ENCODE data around the gene CRTAC1.

The CRTAC1 gene

DNA sequence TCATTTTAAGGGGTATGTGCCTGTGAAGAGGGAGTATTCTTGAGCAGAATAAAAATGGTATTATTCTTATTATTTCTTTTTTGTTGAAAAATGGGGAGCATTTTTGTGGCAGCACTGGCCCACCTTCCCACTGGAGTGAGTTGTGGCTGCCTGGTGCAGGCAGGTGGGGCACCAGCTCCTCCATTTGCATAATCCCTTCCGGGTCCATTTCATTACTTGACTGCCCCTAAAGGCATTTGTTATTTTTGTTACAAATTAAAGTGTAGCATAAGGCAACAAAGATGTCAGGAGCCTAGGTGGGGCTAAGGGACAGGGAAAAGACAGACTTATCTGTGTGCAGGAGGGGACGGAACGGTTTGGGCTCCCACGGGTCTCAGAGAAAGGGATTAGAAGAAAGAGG, 154.0 kb downstream of the CRTAC1 start:
- Mint-ChIP-seq H3K4me1 (no peaks in the 10 kb centered on the region), H3K27me3 (no peaks in the 10 kb centered on the region), H3K9me3 (no peaks in the 10 kb centered on the region), H3K36me3 (ENCODE audit: low read depth) (no peaks in the 10 kb centered on the region), H3K27ac (no peak overlapping the region), H3K4me3 (no peak overlapping the region)
- ATAC-seq (no peak), DNase-seq (no peak)

DNA sequence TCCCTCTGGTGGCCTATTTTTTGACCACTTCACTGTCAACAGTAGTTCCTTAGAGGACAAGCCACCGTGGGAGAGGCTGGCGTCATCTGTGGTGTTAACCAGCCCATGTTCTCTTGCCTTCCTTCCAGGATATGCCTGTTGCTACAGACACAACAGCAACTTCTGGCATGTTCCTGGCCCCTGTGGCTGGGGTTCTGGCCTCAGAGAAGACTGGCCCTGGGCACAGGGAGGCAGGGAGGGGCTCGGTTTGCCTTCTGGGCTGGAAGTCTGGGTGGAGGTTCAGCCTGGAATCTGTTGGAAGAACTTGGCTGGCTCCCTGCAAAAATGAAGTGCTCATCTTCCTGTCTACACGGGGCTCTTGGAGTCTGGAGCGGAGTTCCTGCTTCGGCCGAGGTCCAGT, 155.0 kb downstream of the CRTAC1 start:
- Mint-ChIP-seq H3K4me3 (no peak overlapping the region), H3K27me3 (no peaks in the 10 kb centered on the region), H3K36me3 (ENCODE audit: low read depth) (no peaks in the 10 kb centered on the region), H3K4me1 (no peaks in the 10 kb centered on the region), H3K9me3 (no peaks in the 10 kb centered on the region), H3K27ac (no peak overlapping the region)
- no peak for DNase-seq
- ATAC-seq = no peak

DNA sequence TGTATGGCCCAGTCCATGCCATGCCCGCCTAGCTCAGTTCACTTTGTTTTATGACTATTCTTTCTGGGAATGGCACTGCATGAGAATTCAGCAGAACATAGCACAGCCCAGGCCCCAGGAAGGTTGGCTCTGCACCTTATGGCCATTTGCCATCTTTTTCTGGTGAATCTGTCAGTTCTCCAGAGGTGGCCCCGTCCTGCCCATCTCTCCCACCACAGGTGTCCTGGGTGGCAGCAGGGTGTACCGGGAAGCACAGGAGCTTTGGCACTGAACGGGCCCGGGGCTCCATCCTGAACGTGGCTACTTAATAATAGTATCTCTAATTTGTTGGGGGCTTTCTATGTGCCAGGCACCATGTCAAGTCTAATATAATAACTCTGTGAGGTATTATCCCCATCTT, 156.1 kb downstream of the CRTAC1 start:
- no peak overlapping the region for H3K27ac Mint-ChIP-seq
- H3K4me3 Mint-ChIP-seq = no peak overlapping the region
- H3K36me3 Mint-ChIP-seq (ENCODE audit: low read depth) = no peaks in the 10 kb centered on the region
- no peak for DNase-seq
- H3K4me1 Mint-ChIP-seq = peaks cover 5% of the 10 kb centered on the region
- H3K27me3 Mint-ChIP-seq = no peaks in the 10 kb centered on the region
- no peak for ATAC-seq
- no peaks in the 10 kb centered on the region for H3K9me3 Mint-ChIP-seq

DNA sequence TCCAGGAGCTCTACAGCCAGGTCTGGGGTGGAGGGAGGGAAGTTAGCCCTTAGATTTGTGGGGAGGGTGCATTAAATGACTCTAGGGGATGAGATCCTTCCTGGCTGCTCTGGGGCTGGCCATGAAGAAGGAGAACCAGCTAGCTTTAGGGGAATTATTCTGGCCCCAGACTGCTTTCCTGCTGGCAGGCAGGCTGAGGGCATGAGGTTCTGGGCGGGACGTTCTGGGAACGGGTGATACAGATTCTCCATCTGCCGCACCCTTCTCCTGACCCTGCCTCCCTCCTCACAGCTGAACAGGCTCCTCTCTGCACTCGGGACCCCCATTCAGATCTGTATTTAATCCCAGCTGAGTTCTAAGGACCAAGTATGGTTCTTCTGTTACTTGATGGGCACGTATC, 156.9 kb downstream of the CRTAC1 start:
- no peak for DNase-seq
- Mint-ChIP-seq H3K4me1 (peaks cover 12% of the 10 kb centered on the region), H3K27ac (no peak overlapping the region), H3K9me3 (no peaks in the 10 kb centered on the region), H3K36me3 (ENCODE audit: low read depth) (no peaks in the 10 kb centered on the region), H3K4me3 (no peak overlapping the region), H3K27me3 (no peaks in the 10 kb centered on the region)
- ATAC-seq = no peak

DNA sequence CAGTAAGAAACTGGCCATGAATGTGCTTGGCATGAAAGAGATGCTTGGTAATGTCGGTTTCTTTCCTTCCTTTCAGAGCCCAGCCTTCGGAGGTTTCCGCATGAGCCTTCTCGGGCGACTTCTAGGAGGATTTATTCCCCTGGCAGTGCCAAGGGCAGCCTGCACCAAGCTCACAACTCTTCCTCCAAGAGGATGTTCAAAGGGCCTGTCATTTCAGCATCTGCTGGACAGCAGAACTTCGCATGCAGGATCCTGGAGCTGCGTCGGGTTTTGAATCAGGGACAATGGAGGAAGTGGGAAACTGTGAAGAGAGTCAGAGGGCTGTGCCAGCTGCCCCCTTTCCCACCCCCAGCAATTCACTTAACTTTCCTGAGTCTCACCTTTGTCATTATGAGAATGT, 159.4 kb downstream of the CRTAC1 start:
- Mint-ChIP-seq H3K4me1 (peaks cover 12% of the 10 kb centered on the region), H3K9me3 (no peaks in the 10 kb centered on the region), H3K27ac (no peak overlapping the region), H3K27me3 (no peaks in the 10 kb centered on the region), H3K36me3 (ENCODE audit: low read depth) (no peaks in the 10 kb centered on the region), H3K4me3 (no peak overlapping the region)
- ATAC-seq (no peak), DNase-seq (no peak)

DNA sequence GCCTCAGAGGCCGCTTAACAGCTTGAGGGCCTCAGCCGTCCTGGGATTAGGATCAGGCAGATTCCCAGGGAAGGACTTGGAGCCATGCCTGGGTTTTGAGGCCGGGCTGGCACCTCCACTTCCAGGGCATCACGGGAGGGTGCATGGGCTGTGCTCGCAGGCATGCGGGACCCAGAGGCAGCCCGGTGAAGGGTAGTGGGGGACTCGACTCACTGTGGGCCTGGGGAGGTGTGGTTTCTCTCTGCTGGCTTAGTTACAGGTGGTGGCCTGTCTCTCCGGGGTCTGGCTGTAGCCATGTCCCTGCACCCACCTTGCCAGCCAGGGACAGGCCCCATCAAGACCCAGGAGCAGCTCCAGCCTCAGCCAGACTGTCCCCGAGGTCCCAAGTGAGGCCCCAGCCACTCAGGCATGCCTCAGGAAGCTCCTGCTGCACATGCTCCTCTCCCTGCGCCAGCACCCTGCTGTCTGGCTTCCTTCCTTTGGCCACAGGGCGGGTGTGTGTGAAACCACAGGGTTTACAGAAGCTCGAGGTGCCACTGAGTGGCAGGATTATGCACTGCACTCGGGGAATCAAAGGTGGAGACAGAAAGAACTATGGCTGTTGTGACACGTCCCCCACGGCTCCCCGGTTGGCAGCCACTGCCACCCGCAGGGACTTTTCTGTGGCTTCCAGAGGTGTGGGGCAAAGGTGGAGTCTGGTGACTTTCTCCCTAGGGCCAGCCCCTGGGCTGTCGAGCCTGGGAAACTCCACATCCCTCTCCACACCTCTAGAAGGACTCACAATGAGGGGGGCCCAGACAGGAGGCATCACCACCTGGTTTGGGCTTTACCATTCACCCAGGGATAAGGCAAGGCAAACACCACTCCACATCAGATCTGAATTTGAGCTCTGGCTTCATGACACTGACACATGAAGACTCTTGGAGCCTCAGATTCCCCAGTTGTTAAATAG, 161.1 kb downstream of the CRTAC1 start:
- peaks cover 12% of the 10 kb centered on the region for H3K4me1 Mint-ChIP-seq
- DNase-seq = peak; percentile 80
- H3K27ac Mint-ChIP-seq = peak overlapping the region; percentile 52
- H3K9me3 Mint-ChIP-seq = no peaks in the 10 kb centered on the region
- no peak overlapping the region for H3K4me3 Mint-ChIP-seq
- peak; percentile 99 for ATAC-seq
- H3K27me3 Mint-ChIP-seq = no peaks in the 10 kb centered on the region
- no peaks in the 10 kb centered on the region for H3K36me3 Mint-ChIP-seq (ENCODE audit: low read depth)

DNA sequence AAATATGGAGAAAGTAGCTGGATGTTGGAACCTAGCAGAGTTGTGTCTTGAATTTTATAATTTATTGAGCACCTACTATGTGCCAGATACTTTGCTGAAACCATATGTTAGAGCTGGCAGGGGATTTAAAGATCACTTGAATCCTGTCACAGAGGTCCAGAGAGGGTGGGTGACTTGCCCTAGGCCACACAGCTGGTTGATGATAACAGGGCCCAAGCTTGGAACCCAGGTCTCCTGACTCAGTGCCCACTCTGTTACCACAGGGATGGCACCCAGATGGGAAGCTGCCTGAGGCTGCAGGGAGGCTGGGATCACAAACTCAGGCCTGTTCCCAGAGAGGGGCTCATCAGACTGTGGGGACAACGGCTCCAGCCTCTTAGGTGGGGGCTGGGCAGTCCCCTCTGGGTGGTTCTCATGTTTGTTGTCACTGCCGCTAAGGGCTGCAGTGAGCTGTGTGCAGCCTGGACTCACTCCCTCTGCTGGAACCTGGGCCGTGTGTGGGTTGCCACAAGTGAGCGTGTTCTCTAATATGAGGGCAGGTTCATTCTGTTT, 162.2 kb downstream of the CRTAC1 start:
- H3K27me3 Mint-ChIP-seq = no peaks in the 10 kb centered on the region
- ATAC-seq = no peak
- no peak for DNase-seq
- H3K4me3 Mint-ChIP-seq = no peak overlapping the region
- no peaks in the 10 kb centered on the region for H3K9me3 Mint-ChIP-seq
- no peak overlapping the region for H3K27ac Mint-ChIP-seq
- H3K36me3 Mint-ChIP-seq (ENCODE audit: low read depth) = no peaks in the 10 kb centered on the region
- peaks cover 12% of the 10 kb centered on the region for H3K4me1 Mint-ChIP-seq

DNA sequence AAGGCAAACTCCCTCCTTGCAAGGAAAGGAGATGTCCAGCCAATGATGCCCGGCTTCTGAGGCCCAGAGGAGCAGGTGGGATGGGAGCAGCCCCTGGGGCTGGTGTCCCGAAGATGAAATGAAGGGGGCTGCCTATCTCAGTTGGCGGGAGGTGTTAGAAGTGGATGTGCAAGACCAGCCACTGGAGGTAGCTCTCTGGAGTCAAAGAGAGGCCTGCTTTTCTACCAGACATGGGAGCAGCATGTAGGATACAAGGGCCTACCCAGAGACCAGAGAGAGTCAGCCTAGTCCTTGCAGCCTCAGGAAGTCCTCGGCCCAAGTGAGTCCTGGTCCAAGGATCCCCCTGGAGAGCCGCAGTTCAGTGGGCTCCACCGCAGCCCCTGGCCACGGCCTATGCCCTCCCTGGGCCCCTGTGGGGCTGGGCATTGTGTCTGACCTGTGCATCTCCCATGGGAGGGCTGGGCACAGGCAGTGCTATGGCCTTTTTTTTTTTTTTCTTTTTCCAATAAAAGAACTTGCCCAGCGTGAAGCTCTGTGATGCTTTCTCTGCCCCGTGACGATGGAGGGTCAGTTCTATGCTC, 163.1 kb downstream of the CRTAC1 start:
- no peaks in the 10 kb centered on the region for H3K9me3 Mint-ChIP-seq
- ATAC-seq (no peak), DNase-seq (no peak)
- H3K36me3 Mint-ChIP-seq (ENCODE audit: low read depth) = no peaks in the 10 kb centered on the region
- H3K4me1 Mint-ChIP-seq = peaks cover 12% of the 10 kb centered on the region
- H3K4me3 Mint-ChIP-seq = no peak overlapping the region
- no peak overlapping the region for H3K27ac Mint-ChIP-seq
- no peaks in the 10 kb centered on the region for H3K27me3 Mint-ChIP-seq

DNA sequence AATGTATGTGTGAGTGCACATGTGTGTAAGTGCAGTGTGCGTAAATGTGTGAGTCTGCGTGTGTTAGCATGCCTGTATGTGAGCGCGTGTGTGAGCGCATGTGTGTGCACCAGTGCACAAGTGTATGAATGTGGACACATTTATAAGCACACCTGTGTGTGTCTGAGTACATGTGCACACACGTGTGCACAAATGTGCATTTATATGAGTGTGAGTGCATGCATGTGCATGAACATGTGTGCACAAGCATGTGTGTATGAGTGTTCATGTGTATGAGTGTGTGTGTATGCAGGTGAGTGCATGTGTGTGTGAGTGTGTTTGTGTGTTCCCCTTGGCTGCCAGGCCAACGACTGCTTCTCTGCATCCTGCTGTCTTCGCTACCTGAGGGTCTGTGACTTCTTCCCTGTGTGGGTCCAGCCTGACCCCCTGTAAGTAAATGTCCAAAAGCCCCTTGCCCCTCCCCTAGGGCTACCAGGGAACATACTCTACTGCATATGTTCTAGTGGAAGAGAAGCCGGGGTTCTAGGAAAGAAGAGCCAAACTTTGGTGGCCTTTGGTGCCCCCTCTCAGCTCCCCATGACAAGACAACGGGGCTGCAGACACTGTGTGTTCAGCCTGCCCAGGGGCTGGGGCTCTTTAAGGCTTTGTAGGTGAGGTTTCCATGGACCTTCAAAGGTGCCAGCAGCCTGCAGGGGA, 163.7 kb downstream of the CRTAC1 start:
- Mint-ChIP-seq H3K27me3 (no peaks in the 10 kb centered on the region), H3K36me3 (ENCODE audit: low read depth) (no peaks in the 10 kb centered on the region), H3K4me1 (peaks cover 12% of the 10 kb centered on the region), H3K27ac (no peak overlapping the region), H3K4me3 (no peak overlapping the region), H3K9me3 (no peaks in the 10 kb centered on the region)
- ATAC-seq (no peak), DNase-seq (no peak)

DNA sequence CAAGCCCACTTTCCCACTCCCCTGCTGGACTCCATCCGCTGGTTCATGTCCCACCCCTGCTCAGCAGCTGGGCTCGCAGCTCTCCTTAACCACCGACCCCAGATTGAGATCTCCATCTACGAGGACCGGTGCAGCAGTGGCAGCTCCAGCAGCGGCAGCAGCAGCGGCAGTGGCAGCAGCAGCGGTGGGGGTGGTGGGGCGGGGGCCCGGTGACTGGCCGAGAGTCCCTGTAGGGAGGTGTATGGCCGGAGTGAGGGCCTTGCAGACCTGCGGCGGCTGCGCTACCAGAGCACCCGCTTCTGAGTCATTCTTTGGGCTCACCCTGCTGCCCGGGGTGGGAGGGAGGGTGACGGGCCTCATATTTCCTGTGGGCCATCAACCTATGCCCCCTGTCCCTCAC, 164.9 kb downstream of the CRTAC1 start:
- ATAC-seq (no peak), DNase-seq (no peak)
- no peaks in the 10 kb centered on the region for H3K36me3 Mint-ChIP-seq (ENCODE audit: low read depth)
- H3K9me3 Mint-ChIP-seq = no peaks in the 10 kb centered on the region
- no peaks in the 10 kb centered on the region for H3K27me3 Mint-ChIP-seq
- no peak overlapping the region for H3K4me3 Mint-ChIP-seq
- H3K27ac Mint-ChIP-seq = no peak overlapping the region
- peaks cover 12% of the 10 kb centered on the region for H3K4me1 Mint-ChIP-seq

DNA sequence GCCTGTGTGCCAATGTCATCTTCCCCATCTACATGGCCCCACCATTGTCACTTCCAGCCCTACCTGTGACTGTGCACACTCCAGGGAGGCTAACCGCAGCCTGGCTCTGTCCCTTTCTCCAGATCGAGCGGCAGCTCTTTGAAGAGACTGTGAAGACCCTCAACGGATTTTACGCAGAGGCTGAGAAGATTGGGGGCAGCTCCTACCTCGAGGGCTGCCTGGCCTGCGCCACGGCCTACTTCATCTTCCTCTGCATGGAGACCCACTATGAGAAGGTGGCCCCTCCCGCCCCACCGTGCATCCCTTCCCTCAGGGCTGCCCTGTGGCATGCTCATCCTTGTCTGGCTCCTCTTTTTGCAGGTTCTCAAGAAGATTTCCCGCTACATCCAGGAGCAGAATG, 166.6 kb downstream of the CRTAC1 start:
- Mint-ChIP-seq H3K4me1 (peaks cover 2% of the 10 kb centered on the region), H3K36me3 (ENCODE audit: low read depth) (no peaks in the 10 kb centered on the region), H3K9me3 (no peaks in the 10 kb centered on the region)

DNA sequence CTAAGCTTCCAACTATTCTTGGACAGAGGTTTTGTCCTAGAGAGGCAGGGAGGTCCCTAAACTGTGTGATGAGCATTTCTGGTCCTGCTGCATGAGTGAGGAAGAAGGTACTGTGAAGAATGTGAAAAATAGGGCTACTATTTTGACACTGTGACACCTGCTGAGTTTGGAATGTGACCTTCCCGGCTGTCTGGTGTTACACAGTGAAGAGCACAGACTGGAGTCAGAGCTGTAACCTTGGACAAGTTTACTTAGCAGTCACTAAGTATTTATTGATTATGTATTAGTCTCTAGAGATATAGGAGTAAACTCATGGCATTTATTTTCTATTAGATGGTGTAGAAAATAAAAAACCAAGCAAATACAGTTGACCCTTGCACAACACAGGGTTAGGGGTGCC, 168.5 kb downstream of the CRTAC1 start:
- Mint-ChIP-seq H3K27ac (no peak overlapping the region), H3K4me1 (peaks cover 12% of the 10 kb centered on the region), H3K27me3 (no peaks in the 10 kb centered on the region), H3K4me3 (no peak overlapping the region), H3K9me3 (no peaks in the 10 kb centered on the region), H3K36me3 (ENCODE audit: low read depth) (no peaks in the 10 kb centered on the region)
- DNase-seq (no peak), ATAC-seq (no peak)

More for the DNA sequence above, 166.6 kb downstream of the CRTAC1 start:
- no peak overlapping the region for H3K4me3 Mint-ChIP-seq
- ATAC-seq = no peak
- no peaks in the 10 kb centered on the region for H3K27me3 Mint-ChIP-seq
- DNase-seq = no peak
- H3K27ac Mint-ChIP-seq = no peak overlapping the region

DNA sequence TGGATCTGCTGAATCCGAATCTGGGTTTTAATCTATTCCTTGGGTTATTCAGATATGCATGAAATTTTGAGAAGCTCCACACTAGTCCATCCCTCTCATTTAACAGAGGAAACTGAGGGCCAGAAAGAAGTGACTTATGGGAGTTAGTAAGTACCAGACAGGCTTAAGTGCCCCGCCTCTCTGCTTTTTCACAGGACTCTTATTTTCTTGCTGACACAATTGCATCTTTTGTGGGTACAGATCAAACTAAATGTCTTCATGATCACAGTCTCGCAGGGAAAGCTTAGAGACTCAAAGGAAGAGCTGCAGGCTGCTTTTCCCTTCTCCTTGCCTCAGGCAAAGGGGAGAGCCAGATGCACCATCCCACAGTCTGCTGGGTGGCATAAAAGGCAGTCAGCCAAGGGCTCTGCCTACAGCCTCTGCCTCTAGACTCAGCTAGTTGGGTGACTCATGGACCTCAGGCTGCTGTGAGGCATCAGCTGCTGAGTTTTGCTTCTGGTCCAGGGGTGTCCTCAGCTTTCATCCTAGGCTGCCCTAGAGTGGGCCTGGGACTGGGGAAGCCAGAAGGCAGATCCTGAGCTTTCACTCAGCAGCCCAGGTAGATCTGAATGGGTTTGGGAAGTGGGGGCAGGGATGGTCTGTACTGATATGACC, 169.2 kb downstream of the CRTAC1 start:
- Mint-ChIP-seq H3K9me3 (no peaks in the 10 kb centered on the region), H3K27ac (no peak overlapping the region), H3K27me3 (no peaks in the 10 kb centered on the region), H3K4me3 (no peak overlapping the region), H3K36me3 (ENCODE audit: low read depth) (no peaks in the 10 kb centered on the region), H3K4me1 (peaks cover 12% of the 10 kb centered on the region)
- ATAC-seq = peak; percentile 75
- DNase-seq = no peak

DNA sequence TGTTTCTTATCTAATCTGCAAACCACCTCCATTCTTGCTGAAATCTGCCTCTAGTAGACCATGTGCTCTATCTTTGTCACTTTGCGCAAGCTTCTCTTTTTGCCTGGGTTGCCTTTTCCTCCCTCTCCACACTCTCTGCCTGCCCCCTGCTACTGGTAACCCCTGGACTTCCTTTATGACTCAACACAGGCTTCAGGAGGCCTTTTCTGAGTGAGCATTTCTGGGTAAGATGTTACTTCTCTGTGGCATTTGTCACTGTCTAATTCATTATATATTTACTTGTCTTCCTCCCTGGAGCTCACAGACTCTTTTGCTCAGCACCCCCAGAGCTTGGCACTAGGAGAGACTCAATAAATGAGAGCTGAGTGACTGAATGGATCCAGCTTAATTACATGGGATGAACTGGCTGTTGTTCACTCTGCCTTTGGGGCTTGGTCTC, 172.4 kb downstream of the CRTAC1 start:
- H3K4me1 Mint-ChIP-seq = peaks cover 14% of the 10 kb centered on the region
- H3K27me3 Mint-ChIP-seq = no peaks in the 10 kb centered on the region
- H3K36me3 Mint-ChIP-seq (ENCODE audit: low read depth) = no peaks in the 10 kb centered on the region
- ATAC-seq = peak; percentile 84
- H3K27ac Mint-ChIP-seq = no peak overlapping the region
- no peak overlapping the region for H3K4me3 Mint-ChIP-seq
- H3K9me3 Mint-ChIP-seq = no peaks in the 10 kb centered on the region
- DNase-seq = peak; percentile 17
